ENCODE data around the gene SPPL3. TPM values are rescaled to one million over a fixed set of nuclear protein-coding genes. Genes with fewer than 3 reads are reported as not detected.
A peak's percentile ranks its signal among the peaks of the same experiment; 100 is the strongest.

Gene SPPL3
- total and polyA plus RNA-seq, 8 donors, result 44.5 to 76.2 (median 68.1) TPM

- ATAC-seq, result no peak
- no peaks in the 10 kb centered on the region for H3K9me3 ChIP-seq
- intact Hi-C loops (cut with DNase I), result no loop called here
Measured at GRCh38 chr12:120790114-120790513, 114.0 kb downstream of the SPPL3 start.

GRCh38 chr12:120787889-120788288 is 116.3 kb downstream of the SPPL3 start:
- peaks cover 0 to 14% of the 10 kb centered on the region in 2 donors for H3K4me1 ChIP-seq
- no peaks in the 10 kb centered on the region for H3K9me3 ChIP-seq
- no peak overlapping the region for H3K4me3 ChIP-seq
- intact Hi-C loops (cut with DNase I), result no loop called here
- no peak for ATAC-seq
- H3K27ac ChIP-seq, result no peak overlapping the region
- peaks cover 0 to 7% of the 10 kb centered on the region in 2 donors for H3K36me3 ChIP-seq
- TF ChIP-seq CTCF (IDR thresholded peaks at IDR 0.05), result no peak
- DNase-seq, result no peak
- H3K27me3 ChIP-seq, result no peaks in the 10 kb centered on the region

More at GRCh38 chr12:120790114-120790513, 114.0 kb downstream of the SPPL3 start:
- H3K36me3 ChIP-seq, result no peaks in the 10 kb centered on the region
- no peak for DNase-seq
- no peak overlapping the region for H3K4me3 ChIP-seq
- no peaks in the 10 kb centered on the region for H3K27me3 ChIP-seq
- H3K4me1 ChIP-seq, result peaks cover 0 to 3% of the 10 kb centered on the region in 2 donors
- no peak for TF ChIP-seq CTCF (IDR thresholded peaks at IDR 0.05)
- no peak overlapping the region for H3K27ac ChIP-seq

GRCh38 chr12:120784804-120785203 is 119.4 kb downstream of the SPPL3 start:
- ATAC-seq, result no peak
- H3K27ac ChIP-seq, result no peak overlapping the region
- intact Hi-C loops (cut with DNase I), result no loop called here

GRCh38 chr12:120783197-120783596 is 121.0 kb downstream of the SPPL3 start:
- Histone ChIP-seq H3K4me3 (no peak overlapping the region), H3K9me3 (no peaks in the 10 kb centered on the region)

More at GRCh38 chr12:120784804-120785203, 119.4 kb downstream of the SPPL3 start:
- no peaks in the 10 kb centered on the region for H3K27me3 ChIP-seq
- H3K4me3 ChIP-seq, result no peak overlapping the region
- peaks cover 0 to 17% of the 10 kb centered on the region in 2 donors for H3K4me1 ChIP-seq
- H3K9me3 ChIP-seq, result no peaks in the 10 kb centered on the region
- no peak for DNase-seq
- H3K36me3 ChIP-seq, result peaks cover 0 to 26% of the 10 kb centered on the region in 2 donors
- no peak for TF ChIP-seq CTCF (IDR thresholded peaks at IDR 0.05)

More at GRCh38 chr12:120783197-120783596, 121.0 kb downstream of the SPPL3 start:
- DNase-seq (no peak), ATAC-seq (peak; percentile 24)
- intact Hi-C loops (cut with DNase I), result no loop called here
- Histone ChIP-seq H3K27me3 (no peaks in the 10 kb centered on the region), H3K36me3 (peaks cover 0 to 26% of the 10 kb centered on the region in 2 donors), H3K4me1 (peaks cover 0 to 17% of the 10 kb centered on the region in 2 donors), H3K27ac (peak overlapping the region in 1 of 2 donors; percentile 50)
- no peak for TF ChIP-seq CTCF (IDR thresholded peaks at IDR 0.05)
